A549 treated with CpdA at 1 μM for 4 hours (cell line): ENCODE data around the gene COL9A2. TPM values are rescaled to one million over a fixed set of nuclear protein-coding genes. Genes with fewer than 3 reads are reported as not detected.

Experiments used
- total RNA-seq: library from RNA; stranded (reverse); fragments of 200-300 nt; extraction: Qiagen RNA extraction; gene quantifications from 5 replicates; pipeline ENCODE4 v1.2.3, GENCODE V29; 2022; ENCODE audit warnings: low read depth

The COL9A2 gene
- 0.11 to 0.47 TPM (median 0.18 TPM) in 5 replicates for total RNA-seq

DNA sequence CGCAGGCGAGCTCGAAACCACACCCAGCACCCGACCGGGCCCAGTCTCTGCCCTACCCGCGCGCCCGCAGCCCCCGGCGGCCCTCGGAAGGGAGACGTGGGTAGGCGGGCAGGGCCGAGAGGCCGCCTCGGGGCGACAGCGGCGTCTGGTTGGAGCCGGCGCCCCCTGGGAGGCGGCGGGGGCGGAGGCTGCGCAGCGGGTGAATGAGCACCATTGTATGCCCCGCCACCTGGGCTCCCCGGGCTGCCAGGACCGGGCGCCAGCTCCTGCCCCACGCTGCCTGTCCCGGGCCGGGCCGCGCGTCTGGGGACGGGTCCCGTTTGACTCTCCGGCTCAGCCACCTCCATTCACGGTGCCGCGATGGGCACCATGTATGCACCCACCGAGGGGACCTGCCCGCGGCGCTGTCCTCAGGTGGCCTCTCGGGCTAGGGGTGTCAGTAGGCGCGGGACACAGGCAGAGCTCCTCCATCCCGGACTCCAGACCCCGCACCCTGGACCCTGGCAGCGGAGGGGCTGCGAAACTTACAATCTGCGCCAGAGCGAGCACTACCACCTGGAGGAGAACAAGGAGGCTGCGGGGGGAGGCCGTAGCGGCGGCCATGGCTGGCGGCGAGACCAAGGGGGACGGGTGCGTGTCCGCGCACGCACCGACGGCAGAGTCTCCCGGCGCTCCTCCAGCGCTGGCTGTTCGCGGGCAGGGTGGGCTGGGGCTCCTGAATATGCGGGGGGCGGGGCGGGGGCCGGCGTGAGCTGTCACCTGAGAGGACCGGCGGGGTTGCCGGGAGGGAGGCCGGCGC is at the start of gene COL9A2:
COL9A2 (minus strand) TSS at position 692 of the 799 bp plus-strand sequence; CDS start at position 603, 89 bp downstream.

GRCh38 chr1:40257688-40258444 is 59.2 kb downstream of the COL9A2 start, which contains the start of gene ZMPSTE24:
ZMPSTE24 (plus strand) TSS chr1:40258236; CDS start chr1:40258272, 36 bp downstream.

Other genes starting within 250 kb of the COL9A2 start
- gene PPT1, start 220.0 kb downstream of the COL9A2 start, total RNA-seq = 60.7 to 70.8 TPM (median 63.7 TPM) in 5 replicates
- gene RLF, start 155.9 kb downstream of the COL9A2 start, total RNA-seq = 4.6 to 6.8 TPM (median 5.5 TPM) in 5 replicates
- gene TMCO2, start 69.3 kb downstream of the COL9A2 start, total RNA-seq = not detected in 5 replicates
- gene ZMPSTE24, start 59.0 kb downstream of the COL9A2 start, total RNA-seq = 35.5 to 47.1 TPM (median 39.2 TPM) in 5 replicates
- gene SMAP2, start 56.4 kb upstream of the COL9A2 start, total RNA-seq = 10.3 to 10.7 TPM (median 10.3 TPM) in 5 replicates
- gene ZFP69B, start 133.2 kb upstream of the COL9A2 start, total RNA-seq = 1.6 to 2.1 TPM (median 1.7 TPM) in 5 replicates
- gene ZFP69, start 160.0 kb upstream of the COL9A2 start, total RNA-seq = not detected in 5 replicates
- gene EXO5, start 191.5 kb upstream of the COL9A2 start, total RNA-seq = 3.8 to 5.0 TPM (median 4.6 TPM) in 5 replicates
- 1.9 to 2.4 TPM (median 2.0 TPM) in 5 replicates for gene ZNF684, start 214.4 kb upstream of the COL9A2 start, total RNA-seq